ENCODE data around the gene NEGR1. TPM values are rescaled to one million over a fixed set of nuclear protein-coding genes. Genes with fewer than 3 reads are reported as not detected.

The NEGR1 gene
- total RNA-seq, 1 donor from 2014 or later, result 18.1 TPM

GRCh38 chr1:71920556-71920955 lies 361.8 kb downstream of the NEGR1 start:
- no peaks in the 10 kb centered on the region for H3K4me1 ChIP-seq
- intact Hi-C loops (cut with DNase I), result no loop called here
- no peak overlapping the region for H3K4me3 ChIP-seq
- H3K27me3 ChIP-seq (ENCODE audit: low read depth), result no peaks in the 10 kb centered on the region
- H3K36me3 ChIP-seq, result no peaks in the 10 kb centered on the region
- no peaks in the 10 kb centered on the region for H3K9me3 ChIP-seq
- H3K27ac ChIP-seq, result no peak overlapping the region
- DNase-seq (no peak), ATAC-seq (no peak)
- TF ChIP-seq, protein P1, sequence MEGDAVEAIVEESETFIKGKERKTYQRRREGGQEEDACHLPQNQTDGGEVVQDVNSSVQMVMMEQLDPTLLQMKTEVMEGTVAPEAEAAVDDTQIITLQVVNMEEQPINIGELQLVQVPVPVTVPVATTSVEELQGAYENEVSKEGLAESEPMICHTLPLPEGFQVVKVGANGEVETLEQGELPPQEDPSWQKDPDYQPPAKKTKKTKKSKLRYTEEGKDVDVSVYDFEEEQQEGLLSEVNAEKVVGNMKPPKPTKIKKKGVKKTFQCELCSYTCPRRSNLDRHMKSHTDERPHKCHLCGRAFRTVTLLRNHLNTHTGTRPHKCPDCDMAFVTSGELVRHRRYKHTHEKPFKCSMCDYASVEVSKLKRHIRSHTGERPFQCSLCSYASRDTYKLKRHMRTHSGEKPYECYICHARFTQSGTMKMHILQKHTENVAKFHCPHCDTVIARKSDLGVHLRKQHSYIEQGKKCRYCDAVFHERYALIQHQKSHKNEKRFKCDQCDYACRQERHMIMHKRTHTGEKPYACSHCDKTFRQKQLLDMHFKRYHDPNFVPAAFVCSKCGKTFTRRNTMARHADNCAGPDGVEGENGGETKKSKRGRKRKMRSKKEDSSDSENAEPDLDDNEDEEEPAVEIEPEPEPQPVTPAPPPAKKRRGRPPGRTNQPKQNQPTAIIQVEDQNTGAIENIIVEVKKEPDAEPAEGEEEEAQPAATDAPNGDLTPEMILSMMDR (IDR thresholded peaks at IDR 0.05), result no peak

- TF ChIP-seq, protein P1 (IDR thresholded peaks at IDR 0.05), result no peak
- no peaks in the 10 kb centered on the region for H3K9me3 ChIP-seq
- H3K36me3 ChIP-seq, result no peaks in the 10 kb centered on the region
- no peaks in the 10 kb centered on the region for H3K4me1 ChIP-seq
- H3K27me3 ChIP-seq (ENCODE audit: low read depth), result no peaks in the 10 kb centered on the region
- no peak for ATAC-seq
- no peak overlapping the region for H3K4me3 ChIP-seq
- no peak overlapping the region for H3K27ac ChIP-seq
- no peak for DNase-seq
- intact Hi-C loops (cut with DNase I), result no loop called here
Observed at GRCh38 chr1:71919811-71920509, 362.4 kb downstream of the NEGR1 start.

GRCh38 chr1:71918630-71919029 lies 363.7 kb downstream of the NEGR1 start:
- DNase-seq, result no peak

GRCh38 chr1:71916894-71917293 lies 365.4 kb downstream of the NEGR1 start:
- intact Hi-C loops (cut with DNase I), result no loop called here
- ATAC-seq (no peak), DNase-seq (no peak)
- H3K36me3 ChIP-seq, result no peaks in the 10 kb centered on the region
- H3K9me3 ChIP-seq, result no peaks in the 10 kb centered on the region
- TF ChIP-seq, protein P1 (IDR thresholded peaks at IDR 0.05), result no peak
- no peak overlapping the region for H3K27ac ChIP-seq
- H3K4me1 ChIP-seq, result no peaks in the 10 kb centered on the region
- no peak overlapping the region for H3K4me3 ChIP-seq
- no peaks in the 10 kb centered on the region for H3K27me3 ChIP-seq (ENCODE audit: low read depth)

More at GRCh38 chr1:71918630-71919029, 363.7 kb downstream of the NEGR1 start:
- no peaks in the 10 kb centered on the region for H3K36me3 ChIP-seq
- H3K27me3 ChIP-seq (ENCODE audit: low read depth), result no peaks in the 10 kb centered on the region
- ATAC-seq, result no peak
- TF ChIP-seq, protein P1 (IDR thresholded peaks at IDR 0.05), result no peak
- no peak overlapping the region for H3K4me3 ChIP-seq
- no peaks in the 10 kb centered on the region for H3K9me3 ChIP-seq
- intact Hi-C loops (cut with DNase I), result no loop called here
- H3K4me1 ChIP-seq, result no peaks in the 10 kb centered on the region
- no peak overlapping the region for H3K27ac ChIP-seq

DNA sequence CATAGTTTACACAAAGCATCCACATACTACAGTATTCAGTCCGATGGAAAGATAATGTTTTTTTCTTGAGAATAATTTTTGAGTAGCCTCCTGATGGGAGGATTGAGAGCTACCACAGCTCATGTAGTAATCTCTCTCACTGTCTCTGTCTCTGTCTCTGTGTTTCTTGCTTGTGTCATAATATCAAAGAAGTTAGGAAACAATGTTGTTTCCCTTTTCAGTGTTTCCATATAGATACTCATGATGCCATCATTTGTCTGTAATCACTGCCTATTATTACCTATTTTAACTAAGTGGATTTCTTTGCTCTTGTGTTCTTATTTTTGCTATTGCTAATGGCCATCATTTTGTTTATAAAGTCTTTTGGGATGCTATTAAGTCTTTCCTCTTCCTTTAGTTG lies 367.7 kb downstream of the NEGR1 start:
- TF ChIP-seq, protein P1 (IDR thresholded peaks at IDR 0.05), result no peak
- ATAC-seq (no peak), DNase-seq (no peak)
- Histone ChIP-seq H3K27ac (no peak overlapping the region), H3K4me1 (no peaks in the 10 kb centered on the region), H3K4me3 (no peak overlapping the region), H3K36me3 (no peaks in the 10 kb centered on the region), H3K9me3 (no peaks in the 10 kb centered on the region), H3K27me3 (ENCODE audit: low read depth) (no peaks in the 10 kb centered on the region)
- intact Hi-C loops (cut with DNase I), result no loop called here
